ENCODE measurements around the gene AJUBA. TPM values are rescaled to one million over a fixed set of nuclear protein-coding genes. Genes with fewer than 3 reads are reported as not detected.

Gene AJUBA
- total RNA-seq, 1 experiment from 2014 or later = 28.8 TPM

DNA sequence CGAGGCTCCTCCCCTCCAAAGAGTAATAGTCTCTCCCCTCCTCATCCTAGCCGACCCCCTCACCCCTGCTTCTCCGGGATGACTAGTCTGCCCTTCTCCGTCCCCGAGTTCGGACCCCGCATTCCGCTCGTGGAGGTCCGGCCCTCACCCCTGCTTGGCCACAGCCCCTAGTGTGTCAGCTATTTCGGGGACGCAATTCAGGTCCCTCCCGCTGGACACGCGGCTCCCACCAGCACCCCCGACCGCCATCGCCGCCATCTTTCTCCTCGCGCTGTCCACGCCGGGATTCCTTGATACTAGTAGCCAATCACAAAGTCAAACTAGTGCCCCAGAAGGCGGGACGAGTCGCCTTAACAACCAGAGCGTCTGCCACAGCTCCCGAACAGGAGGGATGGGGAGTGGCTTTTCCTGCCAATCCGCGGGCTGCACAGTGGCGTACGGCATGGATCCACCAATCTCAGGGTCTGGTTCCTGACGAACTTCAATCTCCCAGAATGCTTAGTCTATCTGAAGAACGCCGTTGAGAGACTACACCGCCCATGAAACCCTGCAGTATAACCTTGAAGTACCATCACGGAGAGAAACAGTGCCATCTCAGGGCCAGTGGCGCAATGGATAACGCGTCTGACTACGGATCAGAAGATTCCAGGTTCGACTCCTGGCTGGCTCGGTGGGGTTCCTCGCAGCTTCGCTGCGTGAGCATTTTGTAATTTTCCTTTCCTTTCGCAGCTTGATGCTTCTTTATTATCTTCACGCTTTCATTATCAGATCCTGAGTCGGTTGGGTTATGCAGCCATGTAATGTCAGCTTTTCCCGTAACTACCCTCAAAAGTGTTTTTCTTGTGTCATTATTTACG is 53.0 kb downstream of the AJUBA start, which contains the start of gene PRMT5:
PRMT5 (minus strand) TSS at position 273 of the 857 bp plus-strand sequence; CDS start at position 258, 15 bp downstream.
- POLR2A ChIA-PET = interaction anchor here (0.5 to 2.3 kb wide), 14 partner anchors 10 to 195 kb away, joined by 3 to 18 read pairs (median 3); partner anchors contain the start of genes AJUBA, CDH24, HAUS4 and RBM23
- Mint-ChIP-seq H3K9me3 (no peaks in the 10 kb centered on the region), H3K4me3 (no peak within 1 kb of the TSS), H3K4me1 (peaks cover 7% of the 10 kb centered on the region), H3K27me3 (ENCODE audit: low read depth) (no peaks in the 10 kb centered on the region), H3K27ac (no peak within 1 kb of the TSS; the same call in 1 of the 2 replicates), H3K36me3 (peaks cover 26% of the 10 kb centered on the region)
- DNase-seq (ENCODE audit: low spot score) (peak; percentile 97), ATAC-seq (peak; percentile 96)
- CTCF ChIA-PET = interaction anchor here (0.6 to 3.4 kb wide), 41 partner anchors 9 to 548 kb away, joined by 3 to 43 read pairs (median 5); partner anchors contain the start of genes ACIN1, AJUBA, C14orf119 and CDH24
- TF ChIP-seq TEAD4 (CRISPR knock-in tag; IDR thresholded peaks at IDR 0.05) (no peak), ZNF396 (CRISPR knock-in tag; IDR thresholded peaks at IDR 0.05; ENCODE audit: borderline replicate concordance) (no peak), GABPB1 (CRISPR knock-in tag; IDR thresholded peaks at IDR 0.05) (peak; percentile 91), NFYB (CRISPR knock-in tag; conservative IDR thresholded peaks at IDR 0.05; ENCODE audit: low read depth) (peak; percentile 70), ZNF263 (CRISPR knock-in tag; IDR thresholded peaks at IDR 0.05; ENCODE audit: low read depth) (no peak), GRHL2 (CRISPR knock-in tag; IDR thresholded peaks at IDR 0.05; ENCODE audit: insufficient replicate concordance, severe bottlenecking) (no peak), ATF6 (CRISPR knock-in tag; IDR thresholded peaks at IDR 0.05) (no peak), ETV6 (CRISPR knock-in tag; IDR thresholded peaks at IDR 0.05) (peak; percentile 54; the same call in 1 of the 2 replicates), NR2C2 (CRISPR knock-in tag; IDR thresholded peaks at IDR 0.05) (no peak), RORB (CRISPR knock-in tag; IDR thresholded peaks at IDR 0.05) (0 out of 2 replicates have a peak, but pooled peaks have one; percentile 36), ZSCAN18 (CRISPR knock-in tag; IDR thresholded peaks at IDR 0.05) (no peak), ZNF425 (CRISPR knock-in tag; conservative IDR thresholded peaks at IDR 0.05) (no peak), FOXK1 (CRISPR knock-in tag; IDR thresholded peaks at IDR 0.05) (peak; percentile 70), GTF2I (CRISPR knock-in tag; conservative IDR thresholded peaks at IDR 0.05) (no peak), ZNF219 (CRISPR knock-in tag; IDR thresholded peaks at IDR 0.05; ENCODE audit: borderline replicate concordance) (peak; percentile 26; the same call in 1 of the 2 replicates), HMGXB4 (CRISPR knock-in tag; IDR thresholded peaks at IDR 0.05) (peak; percentile 89), ZNF232 (CRISPR knock-in tag; IDR thresholded peaks at IDR 0.05) (0 out of 2 replicates have a peak, but pooled peaks have one; percentile 66), ZNF423 (CRISPR knock-in tag; IDR thresholded peaks at IDR 0.05) (no peak), EMX1 (CRISPR knock-in tag; IDR thresholded peaks at IDR 0.05) (no peak)
- TF ChIP-seq, protein P1, sequence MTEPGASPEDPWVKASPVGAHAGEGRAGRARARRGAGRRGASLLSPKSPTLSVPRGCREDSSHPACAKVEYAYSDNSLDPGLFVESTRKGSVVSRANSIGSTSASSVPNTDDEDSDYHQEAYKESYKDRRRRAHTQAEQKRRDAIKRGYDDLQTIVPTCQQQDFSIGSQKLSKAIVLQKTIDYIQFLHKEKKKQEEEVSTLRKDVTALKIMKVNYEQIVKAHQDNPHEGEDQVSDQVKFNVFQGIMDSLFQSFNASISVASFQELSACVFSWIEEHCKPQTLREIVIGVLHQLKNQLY (CRISPR knock-in tag; IDR thresholded peaks at IDR 0.05) = no peak
- TF ChIP-seq, protein P2, sequence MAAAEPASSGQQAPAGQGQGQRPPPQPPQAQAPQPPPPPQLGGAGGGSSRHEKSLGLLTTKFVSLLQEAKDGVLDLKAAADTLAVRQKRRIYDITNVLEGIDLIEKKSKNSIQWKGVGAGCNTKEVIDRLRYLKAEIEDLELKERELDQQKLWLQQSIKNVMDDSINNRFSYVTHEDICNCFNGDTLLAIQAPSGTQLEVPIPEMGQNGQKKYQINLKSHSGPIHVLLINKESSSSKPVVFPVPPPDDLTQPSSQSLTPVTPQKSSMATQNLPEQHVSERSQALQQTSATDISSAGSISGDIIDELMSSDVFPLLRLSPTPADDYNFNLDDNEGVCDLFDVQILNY (CRISPR knock-in tag; IDR thresholded peaks at IDR 0.05) = 0 out of 2 replicates have a peak, but pooled peaks have one; percentile 40
- TF ChIP-seq, protein P3, sequence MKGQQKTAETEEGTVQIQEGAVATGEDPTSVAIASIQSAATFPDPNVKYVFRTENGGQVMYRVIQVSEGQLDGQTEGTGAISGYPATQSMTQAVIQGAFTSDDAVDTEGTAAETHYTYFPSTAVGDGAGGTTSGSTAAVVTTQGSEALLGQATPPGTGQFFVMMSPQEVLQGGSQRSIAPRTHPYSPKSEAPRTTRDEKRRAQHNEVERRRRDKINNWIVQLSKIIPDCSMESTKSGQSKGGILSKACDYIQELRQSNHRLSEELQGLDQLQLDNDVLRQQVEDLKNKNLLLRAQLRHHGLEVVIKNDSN (CRISPR knock-in tag; IDR thresholded peaks at IDR 0.05) = 0 out of 2 replicates have a peak, but pooled peaks have one; percentile 23
- TF ChIP-seq, protein P4, sequence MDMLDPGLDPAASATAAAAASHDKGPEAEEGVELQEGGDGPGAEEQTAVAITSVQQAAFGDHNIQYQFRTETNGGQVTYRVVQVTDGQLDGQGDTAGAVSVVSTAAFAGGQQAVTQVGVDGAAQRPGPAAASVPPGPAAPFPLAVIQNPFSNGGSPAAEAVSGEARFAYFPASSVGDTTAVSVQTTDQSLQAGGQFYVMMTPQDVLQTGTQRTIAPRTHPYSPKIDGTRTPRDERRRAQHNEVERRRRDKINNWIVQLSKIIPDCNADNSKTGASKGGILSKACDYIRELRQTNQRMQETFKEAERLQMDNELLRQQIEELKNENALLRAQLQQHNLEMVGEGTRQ (CRISPR knock-in tag; IDR thresholded peaks at IDR 0.05) = no peak
- TF ChIP-seq, protein P5, sequence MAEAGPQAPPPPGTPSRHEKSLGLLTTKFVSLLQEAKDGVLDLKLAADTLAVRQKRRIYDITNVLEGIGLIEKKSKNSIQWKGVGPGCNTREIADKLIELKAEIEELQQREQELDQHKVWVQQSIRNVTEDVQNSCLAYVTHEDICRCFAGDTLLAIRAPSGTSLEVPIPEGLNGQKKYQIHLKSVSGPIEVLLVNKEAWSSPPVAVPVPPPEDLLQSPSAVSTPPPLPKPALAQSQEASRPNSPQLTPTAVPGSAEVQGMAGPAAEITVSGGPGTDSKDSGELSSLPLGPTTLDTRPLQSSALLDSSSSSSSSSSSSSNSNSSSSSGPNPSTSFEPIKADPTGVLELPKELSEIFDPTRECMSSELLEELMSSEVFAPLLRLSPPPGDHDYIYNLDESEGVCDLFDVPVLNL (CRISPR knock-in tag; IDR thresholded peaks at IDR 0.05; ENCODE audit: borderline replicate concordance, low read depth) = no peak

Measured in WTC11 (cell line).